ENCODE measurements around the gene PTPN4.
"Not testable (repeated sequence)": the region's sequence is repeated elsewhere in the genome, so short reads cannot be mapped to it uniquely, and the experiment has no call there.

Gene PTPN4

DNA sequence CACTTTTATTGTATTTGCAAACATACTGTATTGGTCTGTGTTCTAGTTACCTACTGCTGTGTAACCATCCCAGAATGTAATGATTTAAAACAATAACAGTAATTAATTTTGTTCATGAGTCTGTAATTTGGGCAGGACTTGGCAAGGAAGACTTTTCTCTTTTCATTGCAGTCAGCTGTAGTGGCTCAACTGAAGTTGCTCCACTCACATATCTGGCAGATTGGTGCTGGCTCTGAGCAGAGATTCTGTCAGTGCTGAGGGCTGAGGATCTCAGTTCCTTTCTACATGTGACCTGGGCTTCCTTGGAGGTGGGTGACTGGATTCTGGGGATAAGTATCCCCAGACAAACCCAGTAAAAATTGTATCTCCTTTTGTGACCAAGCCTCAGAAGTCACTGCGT, 26.6 kb downstream of the PTPN4 start:
- no peaks in the 10 kb centered on the region for H3K27me3 ChIP-seq (ENCODE audit: control insufficient read depth, insufficient read depth, low read length)
- peaks cover 14% of the 10 kb centered on the region; the same call in 1 of the 2 replicates for H3K4me1 ChIP-seq (ENCODE audit: control insufficient read depth, insufficient read depth, low read length)
- H3K9me3 ChIP-seq (ENCODE audit: control insufficient read depth, insufficient read depth, low read length): no peaks in the 10 kb centered on the region
- no peak overlapping the region for H3K9ac ChIP-seq (ENCODE audit: low read depth, low read length)
- no peak overlapping the region for H3K27ac ChIP-seq (ENCODE audit: low read depth, low read length)
- no peak overlapping the region for H3K4me3 ChIP-seq (ENCODE audit: low read depth, low read length)
- peaks cover 5% of the 10 kb centered on the region; the same call in 1 of the 2 replicates for H3K36me3 ChIP-seq (ENCODE audit: control insufficient read depth, insufficient read depth, low read length)

DNA sequence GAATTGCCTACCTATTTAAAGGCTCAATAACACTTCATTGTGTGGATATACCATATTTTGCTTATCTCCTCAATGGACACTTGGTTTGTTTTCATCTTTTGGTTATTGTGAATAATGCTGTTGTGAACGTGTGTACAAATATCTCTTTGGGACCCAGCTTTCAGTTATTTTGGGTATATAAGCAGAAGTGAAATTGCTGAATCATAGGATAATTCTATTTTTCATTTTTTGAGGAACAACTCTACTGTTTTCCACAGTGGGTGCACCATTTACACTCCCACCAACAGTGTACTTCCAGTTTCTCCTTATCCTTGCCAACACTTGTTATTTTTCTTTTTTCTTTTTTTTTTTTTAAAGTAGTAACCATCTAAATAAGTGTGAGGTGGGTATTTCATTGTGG, 29.0 kb downstream of the PTPN4 start:
- Histone ChIP-seq H3K4me1 (ENCODE audit: control insufficient read depth, insufficient read depth, low read length) (peaks cover 21% of the 10 kb centered on the region), H3K27me3 (ENCODE audit: control insufficient read depth, insufficient read depth, low read length) (no peaks in the 10 kb centered on the region), H3K9ac (ENCODE audit: low read depth, low read length) (no peak overlapping the region), H3K9me3 (ENCODE audit: control insufficient read depth, insufficient read depth, low read length) (no peaks in the 10 kb centered on the region), H3K27ac (ENCODE audit: low read depth, low read length) (no peak overlapping the region), H3K36me3 (ENCODE audit: control insufficient read depth, insufficient read depth, low read length) (peaks cover 5% of the 10 kb centered on the region; the same call in 1 of the 2 replicates), H3K4me3 (ENCODE audit: low read depth, low read length) (no peak overlapping the region)

- H3K4me1 ChIP-seq (ENCODE audit: control insufficient read depth, insufficient read depth, low read length): peaks cover 33% of the 10 kb centered on the region
- peaks cover 14% of the 10 kb centered on the region for H3K36me3 ChIP-seq (ENCODE audit: control insufficient read depth, insufficient read depth, low read length)
- no peak overlapping the region for H3K4me3 ChIP-seq (ENCODE audit: low read depth, low read length)
- no peak overlapping the region for H3K9ac ChIP-seq (ENCODE audit: low read depth, low read length)
- H3K27me3 ChIP-seq (ENCODE audit: control insufficient read depth, insufficient read depth, low read length): no peaks in the 10 kb centered on the region
- H3K9me3 ChIP-seq (ENCODE audit: control insufficient read depth, insufficient read depth, low read length): peaks cover 9% of the 10 kb centered on the region
- H3K27ac ChIP-seq (ENCODE audit: low read depth, low read length): no peak overlapping the region
Measured at GRCh38 chr2:119790466-119790865, 30.7 kb downstream of the PTPN4 start.

DNA sequence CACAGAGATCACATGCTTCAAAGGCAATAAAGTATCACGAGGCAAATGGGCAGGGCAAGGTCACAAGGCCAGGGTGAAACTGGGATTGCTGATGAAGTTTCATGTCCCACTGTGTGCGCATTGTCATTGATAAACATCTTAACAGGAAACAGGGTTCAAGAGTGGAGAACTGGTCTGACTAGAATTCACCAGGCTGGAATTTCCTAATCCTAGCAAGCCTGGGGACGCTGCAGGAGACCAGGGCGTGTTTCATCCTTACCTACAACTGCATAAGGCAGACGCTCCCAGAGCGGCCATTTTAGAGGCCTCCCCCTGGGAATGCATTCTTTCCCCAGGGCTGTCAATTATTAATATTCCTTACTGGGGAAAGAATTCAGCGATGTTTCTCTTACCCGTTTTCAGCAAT, 33.2 kb downstream of the PTPN4 start:
- Histone ChIP-seq H3K4me1 (ENCODE audit: control insufficient read depth, insufficient read depth, low read length) (peaks cover 35% of the 10 kb centered on the region), H3K36me3 (ENCODE audit: control insufficient read depth, insufficient read depth, low read length) (peaks cover 9% of the 10 kb centered on the region; the same call in 1 of the 2 replicates), H3K27me3 (ENCODE audit: control insufficient read depth, insufficient read depth, low read length) (no peaks in the 10 kb centered on the region), H3K9me3 (ENCODE audit: control insufficient read depth, insufficient read depth, low read length) (peaks cover 9% of the 10 kb centered on the region), H3K4me3 (ENCODE audit: low read depth, low read length) (peak overlapping the region; percentile 39; the same call in 1 of the 2 replicates), H3K9ac (ENCODE audit: low read depth, low read length) (peak overlapping the region; percentile 63), H3K27ac (ENCODE audit: low read depth, low read length) (peak overlapping the region; percentile 93)

DNA sequence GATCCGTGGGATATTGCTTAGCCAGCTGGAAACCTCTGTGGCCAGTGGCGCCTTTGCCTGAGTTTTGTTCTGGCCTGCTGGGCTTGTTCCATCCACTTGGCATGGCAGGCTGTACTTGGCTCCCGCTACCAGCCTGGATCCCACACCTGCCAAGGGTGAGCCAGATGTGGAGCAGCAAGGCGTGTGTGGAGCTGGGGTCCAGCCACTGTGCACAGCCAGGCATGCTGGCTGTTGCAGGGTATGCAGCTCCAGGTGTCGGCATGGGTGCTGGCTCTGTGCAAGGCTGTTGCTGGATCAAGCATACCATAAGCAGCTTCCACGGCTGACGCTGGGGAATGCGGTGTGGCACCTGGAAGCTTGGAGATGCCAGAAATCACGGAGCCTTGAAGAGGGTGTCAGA, 34.5 kb downstream of the PTPN4 start:
- Histone ChIP-seq H3K9ac (ENCODE audit: low read depth, low read length) (no peak overlapping the region), H3K9me3 (ENCODE audit: control insufficient read depth, insufficient read depth, low read length) (peaks cover 9% of the 10 kb centered on the region), H3K27ac (ENCODE audit: low read depth, low read length) (peak overlapping the region; percentile 9), H3K27me3 (ENCODE audit: control insufficient read depth, insufficient read depth, low read length) (no peaks in the 10 kb centered on the region), H3K4me3 (ENCODE audit: low read depth, low read length) (no peak overlapping the region), H3K36me3 (ENCODE audit: control insufficient read depth, insufficient read depth, low read length) (peaks cover 9% of the 10 kb centered on the region; the same call in 1 of the 2 replicates), H3K4me1 (ENCODE audit: control insufficient read depth, insufficient read depth, low read length) (peaks cover 41% of the 10 kb centered on the region)

GRCh38 chr2:119795309-119796303, 35.9 kb downstream of the PTPN4 start:
- Histone ChIP-seq H3K4me3 (ENCODE audit: low read depth, low read length) (no peak overlapping the region), H3K9ac (ENCODE audit: low read depth, low read length) (no peak overlapping the region), H3K36me3 (ENCODE audit: control insufficient read depth, insufficient read depth, low read length) (peaks cover 9% of the 10 kb centered on the region; the same call in 1 of the 2 replicates), H3K27ac (ENCODE audit: low read depth, low read length) (peak overlapping the region; percentile 15), H3K4me1 (ENCODE audit: control insufficient read depth, insufficient read depth, low read length) (peaks cover 55% of the 10 kb centered on the region), H3K9me3 (ENCODE audit: control insufficient read depth, insufficient read depth, low read length) (peaks cover 9% of the 10 kb centered on the region), H3K27me3 (ENCODE audit: control insufficient read depth, insufficient read depth, low read length) (no peaks in the 10 kb centered on the region)

DNA sequence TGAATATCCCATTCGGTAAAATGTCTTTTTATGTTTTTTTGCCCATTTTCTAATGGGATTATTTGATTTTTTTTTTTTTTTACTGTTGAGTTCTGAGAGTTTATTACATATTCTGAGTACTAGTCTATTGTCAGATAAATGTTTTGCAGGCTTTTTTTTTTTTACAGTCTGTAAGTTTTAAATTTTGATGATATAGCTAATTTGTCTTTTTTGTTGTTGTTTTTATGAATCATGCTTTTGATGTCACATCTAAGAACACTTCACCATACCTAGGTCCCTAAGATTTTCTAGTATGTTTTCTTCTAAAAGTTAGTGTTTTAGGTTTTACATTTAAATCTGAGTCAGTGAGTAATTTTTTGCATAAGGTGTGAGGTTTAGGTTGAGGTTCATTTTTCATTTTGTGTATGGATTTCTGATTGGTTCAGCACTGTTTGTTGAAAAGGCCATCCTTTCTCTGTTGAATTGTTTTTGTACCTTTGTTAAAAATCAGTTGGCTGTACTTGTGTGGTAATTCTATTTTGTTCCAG, 40.7 kb downstream of the PTPN4 start:
- Histone ChIP-seq H3K36me3 (ENCODE audit: control insufficient read depth, insufficient read depth, low read length) (no peaks in the 10 kb centered on the region), H3K4me3 (ENCODE audit: low read depth, low read length) (no peak overlapping the region), H3K9me3 (ENCODE audit: control insufficient read depth, insufficient read depth, low read length) (no peaks in the 10 kb centered on the region)

DNA sequence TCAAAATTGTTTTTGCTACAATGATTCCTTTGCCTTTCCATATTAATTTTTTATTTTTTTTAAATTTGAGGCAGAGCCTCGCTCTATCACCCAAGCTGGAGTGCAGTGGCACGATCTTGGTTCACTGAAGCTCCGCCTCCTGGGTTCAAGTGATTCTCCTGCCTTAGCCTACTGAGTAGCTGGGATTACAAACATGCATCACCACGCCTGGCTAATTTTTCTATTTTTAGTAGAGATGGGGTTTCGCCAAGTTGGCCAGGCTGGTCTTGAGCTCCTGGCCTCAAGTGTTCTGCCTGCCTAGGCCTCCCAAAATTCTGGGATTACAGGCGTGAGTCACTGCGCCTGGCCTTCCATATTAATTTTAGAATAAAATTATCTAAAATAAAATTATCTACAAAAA, 41.3 kb downstream of the PTPN4 start:
- Histone ChIP-seq H3K4me3 (ENCODE audit: low read depth, low read length) (no peak overlapping the region), H3K27ac (ENCODE audit: low read depth, low read length) (no peak overlapping the region), H3K36me3 (ENCODE audit: control insufficient read depth, insufficient read depth, low read length) (no peaks in the 10 kb centered on the region), H3K9me3 (ENCODE audit: control insufficient read depth, insufficient read depth, low read length) (no peaks in the 10 kb centered on the region), H3K4me1 (ENCODE audit: control insufficient read depth, insufficient read depth, low read length) (peaks cover 42% of the 10 kb centered on the region), H3K9ac (ENCODE audit: low read depth, low read length) (no peak overlapping the region), H3K27me3 (ENCODE audit: control insufficient read depth, insufficient read depth, low read length) (no peaks in the 10 kb centered on the region)

More for the DNA sequence above, 40.7 kb downstream of the PTPN4 start:
- Histone ChIP-seq H3K4me1 (ENCODE audit: control insufficient read depth, insufficient read depth, low read length) (peaks cover 45% of the 10 kb centered on the region), H3K27ac (ENCODE audit: low read depth, low read length) (no peak overlapping the region), H3K27me3 (ENCODE audit: control insufficient read depth, insufficient read depth, low read length) (no peaks in the 10 kb centered on the region), H3K9ac (ENCODE audit: low read depth, low read length) (no peak overlapping the region)

DNA sequence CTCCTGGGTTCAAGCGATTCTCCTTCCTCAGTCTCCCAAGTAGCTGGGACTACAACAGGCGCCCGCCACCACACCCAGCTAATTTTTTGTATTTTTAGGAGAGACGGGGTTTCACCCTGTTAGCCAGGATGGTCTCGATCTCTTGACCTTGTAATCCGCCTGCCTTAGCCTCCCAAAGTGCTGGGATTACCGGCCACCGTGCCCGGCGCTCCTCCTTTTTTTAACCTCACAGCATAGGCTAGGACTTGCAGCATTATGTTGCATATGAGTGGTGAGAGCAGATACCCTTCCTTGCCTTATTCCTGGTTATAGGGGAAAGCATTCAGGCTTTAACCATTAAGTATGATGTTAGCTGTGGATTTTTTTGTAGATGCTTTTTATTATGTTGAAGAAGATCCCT, 42.3 kb downstream of the PTPN4 start:
- not testable (repeated sequence) for H3K4me3 ChIP-seq (ENCODE audit: low read depth, low read length); H3K36me3 ChIP-seq (ENCODE audit: control insufficient read depth, insufficient read depth, low read length); H3K27me3 ChIP-seq (ENCODE audit: control insufficient read depth, insufficient read depth, low read length); H3K9me3 ChIP-seq (ENCODE audit: control insufficient read depth, insufficient read depth, low read length); H3K9ac ChIP-seq (ENCODE audit: low read depth, low read length)
- peaks cover 42% of the 10 kb centered on the region for H3K4me1 ChIP-seq (ENCODE audit: control insufficient read depth, insufficient read depth, low read length)
- peak overlapping the region; percentile 50 for H3K27ac ChIP-seq (ENCODE audit: low read depth, low read length)

DNA sequence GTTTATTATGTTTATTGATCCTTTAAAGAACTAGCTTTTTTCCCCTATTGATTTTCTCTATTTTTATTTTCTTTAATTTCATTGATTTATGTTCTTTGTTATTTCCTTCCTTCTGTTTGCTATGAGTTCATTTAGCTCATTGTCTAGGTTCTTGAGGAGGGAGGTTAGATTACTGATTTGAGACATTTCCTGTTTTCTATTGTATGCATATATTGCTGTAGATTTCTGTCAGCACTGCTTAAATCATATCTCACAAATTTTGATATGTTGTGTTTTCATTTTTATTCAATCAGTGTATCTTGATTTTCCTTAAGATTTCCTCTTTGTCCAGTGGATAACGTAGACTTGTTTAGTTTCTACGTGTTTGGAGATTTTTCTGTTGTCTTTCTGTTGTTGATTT, 43.4 kb downstream of the PTPN4 start:
- Histone ChIP-seq H3K27ac (ENCODE audit: low read depth, low read length) (no peak overlapping the region), H3K27me3 (ENCODE audit: control insufficient read depth, insufficient read depth, low read length) (no peaks in the 10 kb centered on the region), H3K9ac (ENCODE audit: low read depth, low read length) (no peak overlapping the region), H3K36me3 (ENCODE audit: control insufficient read depth, insufficient read depth, low read length) (no peaks in the 10 kb centered on the region), H3K9me3 (ENCODE audit: control insufficient read depth, insufficient read depth, low read length) (no peaks in the 10 kb centered on the region), H3K4me1 (ENCODE audit: control insufficient read depth, insufficient read depth, low read length) (peaks cover 42% of the 10 kb centered on the region), H3K4me3 (ENCODE audit: low read depth, low read length) (no peak overlapping the region)

- not testable (repeated sequence) for H3K9ac ChIP-seq (ENCODE audit: low read depth, low read length); H3K9me3 ChIP-seq (ENCODE audit: control insufficient read depth, insufficient read depth, low read length); H3K4me3 ChIP-seq (ENCODE audit: low read depth, low read length); H3K27me3 ChIP-seq (ENCODE audit: control insufficient read depth, insufficient read depth, low read length); H3K36me3 ChIP-seq (ENCODE audit: control insufficient read depth, insufficient read depth, low read length); H3K27ac ChIP-seq (ENCODE audit: low read depth, low read length)
- peaks cover 37% of the 10 kb centered on the region for H3K4me1 ChIP-seq (ENCODE audit: control insufficient read depth, insufficient read depth, low read length)
Measured at GRCh38 chr2:119804409-119804808, 44.7 kb downstream of the PTPN4 start.

Data from HUES48 (cell line).